WTC11 (cell line): Measurements from ENCODE around the gene ZCCHC8.
"Not testable (repeated sequence)": the region's sequence is repeated elsewhere in the genome, so short reads cannot be mapped to it uniquely, and the experiment has no call there.

Source experiments
- CREB1 ChIP-seq: sonication (generic); formaldehyde crosslinking; IDR thresholded peaks from 2 replicates; pipeline ENCODE4 v1.8.0; 2023; ENCODE audit warnings: mild to moderate bottlenecking, missing genetic modification reagents
- NFYB ChIP-seq: sonication (generic); formaldehyde crosslinking; conservative IDR thresholded peaks from 2 replicates; pipeline ENCODE4 v1.8.0; 2022; ENCODE audit warnings: low read depth, missing genetic modification reagents
- NR3C1 ChIP-seq: sonication (generic); formaldehyde crosslinking; conservative IDR thresholded peaks from 2 replicates; pipeline ENCODE4 v1.8.1; 2023; ENCODE audit warnings: low read depth, mild to moderate bottlenecking, missing genetic modification reagents
- TCF7 ChIP-seq: sonication (generic); formaldehyde crosslinking; IDR thresholded peaks from 2 replicates; pipeline ENCODE4 v1.8.0; 2022; ENCODE audit warnings: mild to moderate bottlenecking, low read depth, missing genetic modification reagents, moderate library complexity
- TP53 ChIP-seq: sonication (generic); formaldehyde crosslinking; IDR thresholded peaks from 2 replicates; pipeline ENCODE4 v1.8.1; 2023; ENCODE audit warnings: mild to moderate bottlenecking, missing genetic modification reagents
- ZNF263 ChIP-seq: sonication (generic); formaldehyde crosslinking; IDR thresholded peaks from 2 replicates; pipeline ENCODE4 v1.8.1; 2022; ENCODE audit warnings: low read depth, mild to moderate bottlenecking, moderate library complexity, missing genetic modification reagents
- ZNF317 ChIP-seq: sonication (generic); formaldehyde crosslinking; IDR thresholded peaks from 2 replicates; pipeline ENCODE4 v1.8.1; 2023; ENCODE audit warnings: low read depth, mild to moderate bottlenecking, moderate library complexity, missing genetic modification reagents, borderline replicate concordance
- TF ChIP-seq, protein P1 (sequence below): fragments of 200-600 bp; IDR thresholded peaks from 2 replicates; pipeline ENCODE4 v1.8.0; 2022; ENCODE audit warnings: antibody characterized with exemption
- TF ChIP-seq, protein P2 (sequence below): sonication (generic); formaldehyde crosslinking; IDR thresholded peaks from 2 replicates; pipeline ENCODE4 v1.8.0; 2022; ENCODE audit warnings: missing genetic modification reagents
- TF ChIP-seq, protein P3 (sequence below): sonication (generic); formaldehyde crosslinking; IDR thresholded peaks from 2 replicates; pipeline ENCODE4 v1.8.0; 2022; ENCODE audit warnings: mild to moderate bottlenecking, missing genetic modification reagents

DNA sequence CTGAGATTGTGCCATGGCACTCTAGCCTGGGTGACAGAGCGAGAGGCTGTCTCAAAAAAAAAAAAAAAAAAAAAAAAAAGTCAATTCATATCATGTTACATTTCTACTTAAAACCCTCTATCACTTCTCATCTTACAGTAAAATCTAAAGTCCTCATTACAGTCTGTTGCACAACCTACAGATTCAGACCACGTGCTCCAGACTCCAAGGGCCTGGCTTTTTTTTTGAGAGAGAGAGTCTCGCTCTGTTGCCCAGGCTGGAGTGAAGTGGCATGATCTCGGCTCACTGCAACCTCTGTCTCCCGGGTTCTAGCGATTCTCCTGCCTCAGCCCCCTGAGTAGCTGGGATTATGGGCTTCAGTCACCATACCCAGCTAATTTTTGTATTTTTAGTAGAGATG, 14.4 kb downstream of the ZCCHC8 start:
- TF ChIP-seq, protein P1, sequence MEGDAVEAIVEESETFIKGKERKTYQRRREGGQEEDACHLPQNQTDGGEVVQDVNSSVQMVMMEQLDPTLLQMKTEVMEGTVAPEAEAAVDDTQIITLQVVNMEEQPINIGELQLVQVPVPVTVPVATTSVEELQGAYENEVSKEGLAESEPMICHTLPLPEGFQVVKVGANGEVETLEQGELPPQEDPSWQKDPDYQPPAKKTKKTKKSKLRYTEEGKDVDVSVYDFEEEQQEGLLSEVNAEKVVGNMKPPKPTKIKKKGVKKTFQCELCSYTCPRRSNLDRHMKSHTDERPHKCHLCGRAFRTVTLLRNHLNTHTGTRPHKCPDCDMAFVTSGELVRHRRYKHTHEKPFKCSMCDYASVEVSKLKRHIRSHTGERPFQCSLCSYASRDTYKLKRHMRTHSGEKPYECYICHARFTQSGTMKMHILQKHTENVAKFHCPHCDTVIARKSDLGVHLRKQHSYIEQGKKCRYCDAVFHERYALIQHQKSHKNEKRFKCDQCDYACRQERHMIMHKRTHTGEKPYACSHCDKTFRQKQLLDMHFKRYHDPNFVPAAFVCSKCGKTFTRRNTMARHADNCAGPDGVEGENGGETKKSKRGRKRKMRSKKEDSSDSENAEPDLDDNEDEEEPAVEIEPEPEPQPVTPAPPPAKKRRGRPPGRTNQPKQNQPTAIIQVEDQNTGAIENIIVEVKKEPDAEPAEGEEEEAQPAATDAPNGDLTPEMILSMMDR, result not testable (repeated sequence)
- TF ChIP-seq TCF7, ZNF263, CREB1, NR3C1, NFYB, TP53, ZNF317 (CRISPR knock-in tag): not testable (repeated sequence)
- TF ChIP-seq, protein P2, sequence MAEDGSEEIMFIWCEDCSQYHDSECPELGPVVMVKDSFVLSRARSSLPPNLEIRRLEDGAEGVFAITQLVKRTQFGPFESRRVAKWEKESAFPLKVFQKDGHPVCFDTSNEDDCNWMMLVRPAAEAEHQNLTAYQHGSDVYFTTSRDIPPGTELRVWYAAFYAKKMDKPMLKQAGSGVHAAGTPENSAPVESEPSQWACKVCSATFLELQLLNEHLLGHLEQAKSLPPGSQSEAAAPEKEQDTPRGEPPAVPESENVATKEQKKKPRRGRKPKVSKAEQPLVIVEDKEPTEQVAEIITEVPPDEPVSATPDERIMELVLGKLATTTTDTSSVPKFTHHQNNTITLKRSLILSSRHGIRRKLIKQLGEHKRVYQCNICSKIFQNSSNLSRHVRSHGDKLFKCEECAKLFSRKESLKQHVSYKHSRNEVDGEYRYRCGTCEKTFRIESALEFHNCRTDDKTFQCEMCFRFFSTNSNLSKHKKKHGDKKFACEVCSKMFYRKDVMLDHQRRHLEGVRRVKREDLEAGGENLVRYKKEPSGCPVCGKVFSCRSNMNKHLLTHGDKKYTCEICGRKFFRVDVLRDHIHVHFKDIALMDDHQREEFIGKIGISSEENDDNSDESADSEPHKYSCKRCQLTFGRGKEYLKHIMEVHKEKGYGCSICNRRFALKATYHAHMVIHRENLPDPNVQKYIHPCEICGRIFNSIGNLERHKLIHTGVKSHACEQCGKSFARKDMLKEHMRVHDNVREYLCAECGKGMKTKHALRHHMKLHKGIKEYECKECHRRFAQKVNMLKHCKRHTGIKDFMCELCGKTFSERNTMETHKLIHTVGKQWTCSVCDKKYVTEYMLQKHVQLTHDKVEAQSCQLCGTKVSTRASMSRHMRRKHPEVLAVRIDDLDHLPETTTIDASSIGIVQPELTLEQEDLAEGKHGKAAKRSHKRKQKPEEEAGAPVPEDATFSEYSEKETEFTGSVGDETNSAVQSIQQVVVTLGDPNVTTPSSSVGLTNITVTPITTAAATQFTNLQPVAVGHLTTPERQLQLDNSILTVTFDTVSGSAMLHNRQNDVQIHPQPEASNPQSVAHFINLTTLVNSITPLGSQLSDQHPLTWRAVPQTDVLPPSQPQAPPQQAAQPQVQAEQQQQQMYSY (CRISPR knock-in tag), result not testable (repeated sequence)
- TF ChIP-seq, protein P3, sequence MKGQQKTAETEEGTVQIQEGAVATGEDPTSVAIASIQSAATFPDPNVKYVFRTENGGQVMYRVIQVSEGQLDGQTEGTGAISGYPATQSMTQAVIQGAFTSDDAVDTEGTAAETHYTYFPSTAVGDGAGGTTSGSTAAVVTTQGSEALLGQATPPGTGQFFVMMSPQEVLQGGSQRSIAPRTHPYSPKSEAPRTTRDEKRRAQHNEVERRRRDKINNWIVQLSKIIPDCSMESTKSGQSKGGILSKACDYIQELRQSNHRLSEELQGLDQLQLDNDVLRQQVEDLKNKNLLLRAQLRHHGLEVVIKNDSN (CRISPR knock-in tag), result not testable (repeated sequence)
